HG03460 (cell line): ENCODE measurements around the gene ST6GALNAC2.

Experiments
- ATAC-seq: cut with Tn5 transposase; IDR thresholded peaks from one replicate; pipeline ENCODE4 v1.9.1; 2021; ENCODE audit not compliant: unreplicated experiment

The ST6GALNAC2 gene

DNA sequence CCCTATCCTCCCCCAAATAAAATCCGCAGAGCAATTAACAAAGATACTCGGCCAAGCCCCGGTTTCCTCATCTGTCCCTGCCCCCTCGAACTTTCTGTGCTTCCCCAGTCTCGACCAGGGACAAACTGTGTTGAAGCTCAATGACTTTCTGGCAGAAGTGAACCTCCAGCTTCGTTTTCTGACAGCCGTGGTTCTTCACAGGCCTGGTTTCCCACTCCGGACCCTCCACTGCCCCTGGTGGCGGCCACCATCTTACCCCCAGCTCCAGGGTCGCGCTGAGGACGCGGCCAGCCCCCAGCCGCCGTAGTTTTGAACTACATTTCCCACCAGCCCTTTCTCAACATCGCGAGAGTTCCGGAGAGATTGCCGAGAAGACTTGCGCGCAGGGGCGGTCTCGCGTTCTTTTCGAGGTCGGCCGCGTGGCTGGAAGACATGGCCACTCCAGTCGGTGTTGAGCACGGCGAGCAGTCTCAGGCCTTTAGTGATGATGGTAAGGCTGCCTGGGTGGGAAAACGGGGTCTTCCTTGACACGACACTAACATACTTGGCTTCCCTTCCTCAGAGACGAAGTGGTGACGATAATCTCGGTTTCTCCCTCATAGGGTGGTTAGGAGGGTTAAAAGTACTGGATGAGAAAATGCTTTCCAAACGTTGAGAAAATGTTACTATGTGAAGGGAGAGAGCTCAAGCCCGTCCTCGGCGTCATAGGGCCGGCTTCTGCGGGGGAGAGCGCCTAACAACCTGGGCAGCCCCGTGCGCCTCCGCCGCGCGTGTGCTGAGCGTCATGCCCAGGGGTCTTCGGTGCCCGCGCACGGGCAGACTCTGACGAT lies 28.1 kb downstream of the ST6GALNAC2 start:
- peak; percentile 75 for ATAC-seq

GRCh38 chr17:76556765-76557367 lies 28.8 kb downstream of the ST6GALNAC2 start:
- ATAC-seq, result peak; percentile 15

GRCh38 chr17:76554131-76554530 lies 31.5 kb downstream of the ST6GALNAC2 start:
- no peak for ATAC-seq

DNA sequence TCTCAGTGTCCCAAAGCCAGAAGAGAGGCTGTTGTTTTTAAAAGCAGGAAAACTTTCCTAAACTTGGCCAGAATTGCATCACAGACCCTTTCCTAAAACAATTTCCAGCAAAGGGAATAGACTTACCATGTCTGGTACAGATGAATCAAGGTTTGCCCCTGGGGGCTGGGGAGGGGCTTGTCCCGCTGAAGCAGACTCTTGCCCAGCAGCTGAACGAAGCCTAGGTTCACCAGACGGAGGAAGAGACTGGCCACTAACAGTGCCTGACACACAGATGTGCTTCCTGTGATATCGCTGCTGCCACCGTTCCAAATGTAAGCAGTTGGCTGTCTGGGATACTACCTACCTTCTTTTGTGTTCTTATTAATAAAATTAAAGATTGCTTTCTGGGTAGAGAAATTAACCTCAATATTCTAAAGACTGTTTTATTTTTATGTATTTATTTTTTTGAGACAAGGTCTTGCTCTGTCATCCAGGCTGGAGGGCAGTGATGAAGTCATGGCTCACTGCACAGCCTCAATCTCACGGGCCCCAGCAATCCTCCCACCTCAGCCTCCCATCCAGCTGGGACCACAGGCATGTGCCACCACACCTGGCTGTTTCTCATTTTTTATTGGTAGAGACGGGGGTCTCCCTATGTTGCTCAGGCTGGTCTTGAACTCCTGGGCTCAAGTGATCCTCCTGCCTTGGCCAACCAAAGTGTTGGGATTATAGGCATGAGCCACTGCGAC lies 32.3 kb downstream of the ST6GALNAC2 start:
- no peak for ATAC-seq

DNA sequence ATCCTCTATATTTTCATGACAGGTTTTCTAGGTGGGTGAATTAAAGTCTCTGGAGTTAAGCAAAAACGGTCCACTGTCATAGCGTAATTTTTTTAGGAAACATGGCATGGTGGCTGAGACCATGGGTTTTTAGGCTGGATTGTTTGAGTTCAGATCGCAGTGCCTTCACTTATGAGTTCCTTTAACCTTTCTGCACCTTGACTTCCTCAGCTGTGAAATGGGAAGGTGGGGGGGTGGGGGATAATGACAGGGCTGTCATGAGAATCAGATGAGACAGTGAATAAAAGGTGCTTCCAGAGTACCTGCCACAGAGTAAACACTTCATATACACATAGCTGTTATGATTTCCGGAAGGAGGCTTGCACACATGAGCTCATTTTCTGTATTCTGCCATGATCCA lies 34.0 kb downstream of the ST6GALNAC2 start:
- no peak for ATAC-seq

- ATAC-seq, result no peak
Observed at GRCh38 chr17:76550712-76551615, 34.7 kb downstream of the ST6GALNAC2 start.

DNA sequence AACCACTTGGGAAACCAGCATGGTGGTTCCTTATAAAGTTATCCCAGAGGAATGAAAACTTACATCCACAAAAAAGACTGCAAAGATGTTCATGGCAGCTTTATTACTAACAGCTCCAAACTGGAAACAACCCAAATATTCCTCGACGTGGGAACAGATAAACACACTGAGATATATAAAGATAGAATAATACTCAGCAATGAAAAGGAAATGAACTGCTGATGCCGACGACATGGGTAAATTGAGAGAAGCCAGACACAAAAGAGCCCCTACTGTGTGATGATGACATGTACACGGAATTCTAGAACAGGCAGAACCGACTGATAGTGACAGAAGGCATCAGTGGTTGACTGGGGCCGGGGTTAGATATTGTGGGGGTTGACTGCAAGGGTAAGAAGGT lies 36.1 kb downstream of the ST6GALNAC2 start:
- ATAC-seq, result no peak

- ATAC-seq, result no peak
Observed at GRCh38 chr17:76549215-76549518, 36.5 kb downstream of the ST6GALNAC2 start.

- ATAC-seq, result no peak
Observed at GRCh38 chr17:76548378-76549214, 37.1 kb downstream of the ST6GALNAC2 start.

DNA sequence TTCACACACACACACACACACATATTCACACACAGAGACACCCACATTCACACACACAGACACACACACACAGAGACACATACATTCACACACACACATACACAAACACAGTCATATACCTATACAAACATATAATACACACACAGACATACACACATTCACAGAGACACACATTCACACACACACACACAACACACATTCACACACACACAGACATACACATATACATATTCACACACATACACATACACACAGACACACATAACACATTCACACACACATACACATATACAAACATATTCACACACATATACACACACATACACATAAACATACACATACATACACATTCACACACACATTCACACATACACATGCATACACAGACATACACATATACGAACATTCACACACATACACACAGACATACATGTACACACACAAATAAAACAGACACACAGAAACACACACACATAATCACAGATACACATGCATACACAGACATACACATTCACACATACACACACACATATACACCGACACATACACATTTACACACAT lies 37.9 kb downstream of the ST6GALNAC2 start:
- ATAC-seq, result no peak

DNA sequence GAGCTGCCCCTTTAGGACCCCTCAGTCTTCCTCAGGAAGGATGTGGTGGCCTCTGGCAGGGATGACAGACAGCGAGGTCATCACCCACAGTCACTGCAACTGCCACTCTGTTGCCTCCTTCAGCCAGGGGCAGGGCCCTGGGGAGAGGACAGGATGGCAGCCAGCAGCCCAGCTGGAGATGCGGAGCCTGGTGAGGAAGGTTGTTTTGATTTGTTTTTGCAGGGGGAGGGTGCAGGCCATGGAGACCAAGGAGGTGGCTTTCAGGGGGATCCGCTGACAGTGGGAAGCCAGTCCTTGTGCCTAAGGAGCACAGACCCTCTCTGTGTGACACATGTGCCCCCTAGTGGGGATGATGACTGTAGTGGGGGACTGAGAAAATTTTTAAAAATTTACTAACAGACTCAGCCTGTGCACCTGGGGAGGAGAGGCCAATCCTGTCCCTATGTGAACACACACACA lies 38.4 kb downstream of the ST6GALNAC2 start:
- no peak for ATAC-seq

GRCh38 chr17:76546556-76547182 lies 39.0 kb downstream of the ST6GALNAC2 start:
- ATAC-seq, result no peak

GRCh38 chr17:76545918-76546555 lies 39.6 kb downstream of the ST6GALNAC2 start:
- no peak for ATAC-seq

GRCh38 chr17:76544546-76545365 lies 40.9 kb downstream of the ST6GALNAC2 start:
- no peak for ATAC-seq

- no peak for ATAC-seq
Observed at GRCh38 chr17:76543826-76544545, 41.7 kb downstream of the ST6GALNAC2 start.

DNA sequence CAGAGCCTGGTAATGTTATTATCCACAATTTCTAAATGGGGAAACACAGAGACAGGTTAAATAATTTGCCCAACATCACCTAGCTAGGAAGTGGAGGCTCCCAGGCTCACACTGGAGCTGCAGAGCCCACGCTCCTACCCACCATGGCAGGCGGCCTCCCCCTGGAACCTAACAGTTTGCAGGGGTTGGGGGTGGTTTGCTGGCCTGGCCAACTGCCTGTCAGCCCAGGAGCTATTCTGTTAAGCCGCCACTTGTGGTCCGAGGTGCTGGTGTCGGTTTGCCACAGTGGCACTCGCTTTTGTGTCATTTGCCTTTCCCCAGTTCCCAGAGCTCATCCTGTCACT lies 42.2 kb downstream of the ST6GALNAC2 start:
- ATAC-seq, result no peak

- ATAC-seq, result no peak
Observed at GRCh38 chr17:76542984-76543383, 42.7 kb downstream of the ST6GALNAC2 start.
